ENCODE data around the gene FNDC3B.
A peak's percentile ranks its signal among the peaks of the same experiment; 100 is the strongest.

Gene FNDC3B

DNA sequence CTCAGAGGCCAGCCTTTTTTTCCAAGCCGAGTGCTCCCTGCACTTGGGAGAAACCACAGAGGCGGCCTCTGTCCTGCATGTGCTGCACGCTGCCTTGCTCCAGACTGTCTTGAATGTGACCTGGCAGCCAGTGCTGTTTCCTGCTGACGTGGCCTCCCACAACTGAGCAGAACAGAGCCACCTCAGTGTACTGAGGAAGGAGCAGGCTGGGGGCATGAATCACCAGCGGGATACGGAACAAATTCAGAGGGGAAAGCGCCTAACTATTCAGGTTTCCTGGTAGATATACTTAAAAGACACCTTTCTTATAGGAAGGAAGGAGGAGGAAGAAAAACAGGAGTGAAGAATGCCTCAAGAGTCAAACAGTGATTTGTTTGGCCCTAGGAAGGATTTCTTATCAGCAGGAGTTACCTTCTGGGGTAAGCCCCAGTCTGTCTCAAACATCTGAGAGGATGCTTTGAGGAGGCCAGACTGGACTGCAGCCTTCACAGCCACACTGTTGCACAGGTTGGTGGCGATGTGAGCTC is 114.0 kb downstream of the FNDC3B start:
- FAIRE-seq = no peak

DNA sequence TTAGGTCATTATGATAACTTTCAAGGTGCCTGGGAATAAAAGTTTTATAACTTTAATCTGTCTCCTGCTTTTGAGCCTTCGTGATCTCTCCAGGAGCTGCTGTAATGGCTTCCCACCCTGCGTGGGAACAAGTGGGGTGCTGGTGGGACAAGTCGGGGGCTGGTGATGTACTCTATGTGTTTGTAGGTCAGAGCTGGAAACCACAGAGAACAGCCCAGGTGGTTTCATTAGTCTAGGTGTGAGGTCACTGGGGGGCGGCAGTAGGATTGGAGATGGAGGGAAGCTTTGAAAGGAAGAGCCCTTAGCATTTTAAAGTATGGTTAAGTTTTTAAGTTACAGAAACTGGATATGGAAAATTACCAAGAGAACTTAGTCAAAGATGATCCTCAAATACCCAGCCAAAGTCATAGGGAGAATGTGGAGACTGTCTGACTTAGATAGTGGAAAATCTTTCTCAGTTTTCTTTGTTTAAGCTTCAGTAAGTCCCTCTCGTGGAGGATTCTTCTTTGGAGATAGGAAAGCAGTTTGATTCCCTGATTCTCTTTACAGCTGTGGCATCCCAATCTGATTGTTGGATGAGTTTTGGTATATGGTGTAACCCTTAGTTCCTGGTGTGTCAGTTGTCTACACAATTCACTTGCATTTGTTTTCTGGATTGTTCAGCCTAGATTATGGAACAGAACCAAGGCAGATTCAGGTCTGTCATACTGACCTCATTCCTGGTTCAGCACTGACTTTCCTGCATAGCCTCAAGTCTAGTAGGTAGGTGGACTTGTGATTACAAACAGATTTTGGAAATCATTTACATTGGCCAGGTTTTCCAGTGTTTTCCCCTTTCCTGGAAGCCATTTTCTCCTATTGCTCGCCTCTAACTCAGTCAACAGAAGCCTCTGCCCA is 115.6 kb downstream of the FNDC3B start:
- no peak for FAIRE-seq

DNA sequence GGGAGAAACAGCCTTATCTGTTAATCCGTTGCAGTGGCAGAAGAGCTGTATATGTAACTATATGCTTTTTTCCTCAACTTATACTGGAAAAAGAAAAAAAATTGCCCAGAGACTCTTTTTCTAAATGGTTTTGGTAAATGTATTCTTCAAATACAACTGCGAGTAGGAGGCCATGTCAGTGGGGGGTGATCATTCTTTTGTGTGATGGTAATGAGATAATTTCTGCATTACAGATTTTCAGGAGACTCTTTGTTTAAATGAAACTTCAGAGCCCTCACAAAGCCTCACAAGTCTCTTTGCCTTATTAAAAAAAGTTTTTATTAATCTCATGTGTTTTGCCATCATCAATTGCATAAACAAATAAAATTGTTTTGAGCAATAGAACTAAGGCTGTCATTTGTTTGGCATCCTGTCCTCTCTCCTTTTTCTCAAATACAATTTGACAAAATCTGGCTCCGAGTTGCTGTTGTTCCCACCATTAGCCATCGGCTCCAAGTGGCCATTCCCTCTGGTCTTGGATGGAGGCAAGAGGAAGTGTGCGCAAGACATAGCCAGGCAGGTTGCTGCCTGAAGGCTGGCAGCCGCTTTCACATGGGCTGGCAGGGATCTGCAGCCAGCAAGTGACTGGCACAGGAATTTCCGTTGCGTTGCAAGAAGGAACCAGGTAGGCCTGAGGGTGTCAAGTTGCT is 116.7 kb downstream of the FNDC3B start:
- FAIRE-seq = no peak

DNA sequence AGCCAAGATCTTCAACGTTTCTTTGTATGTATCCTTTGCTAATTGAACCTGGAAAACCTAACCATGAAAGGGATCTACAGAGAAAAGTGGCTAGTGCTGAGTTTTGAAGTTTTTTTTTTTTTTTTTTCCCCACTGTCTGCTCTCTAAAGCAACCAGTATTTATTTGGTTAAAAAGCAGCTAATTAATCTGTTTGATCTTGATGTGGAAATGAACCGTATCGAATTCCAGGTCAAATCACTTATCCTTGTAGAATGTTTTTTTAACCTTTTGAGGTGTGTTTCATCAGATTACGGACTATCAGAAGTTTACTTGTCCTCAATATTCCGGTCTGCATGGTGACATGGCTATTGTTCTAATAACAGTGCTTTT is 117.2 kb downstream of the FNDC3B start:
- peak; percentile 53 for FAIRE-seq

DNA sequence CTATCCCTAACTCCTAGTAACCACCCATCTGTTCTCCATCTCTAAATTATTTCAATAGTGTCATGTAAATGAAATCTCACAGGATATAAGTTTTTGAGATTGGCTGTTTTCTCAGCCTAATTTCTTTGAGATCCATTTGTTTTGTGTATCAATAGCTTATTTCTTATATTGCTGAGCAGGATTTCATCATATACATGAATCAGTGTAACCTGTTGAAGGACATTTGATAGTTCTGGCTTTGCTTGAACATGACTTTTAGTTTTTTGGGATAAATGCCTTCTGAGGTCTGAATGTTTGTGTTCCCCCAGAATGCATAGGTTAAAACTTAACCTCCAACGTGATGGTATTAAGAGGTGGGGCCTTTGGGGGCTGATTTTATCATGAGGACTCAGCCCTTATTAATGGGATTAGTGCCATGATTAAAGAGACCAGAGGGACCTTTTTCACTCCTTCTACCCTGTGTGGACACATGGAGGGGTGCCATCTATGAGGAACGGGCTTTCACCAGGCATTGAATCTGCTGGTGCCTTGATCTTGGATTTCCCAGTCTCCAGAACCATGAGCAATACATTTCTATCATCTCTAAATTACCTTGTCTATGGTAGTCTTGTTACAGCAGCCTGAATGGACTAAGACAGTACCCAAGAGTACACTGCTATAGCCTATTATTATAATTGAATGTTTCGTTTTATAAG is 118.3 kb downstream of the FNDC3B start:
- FAIRE-seq = no peak

DNA sequence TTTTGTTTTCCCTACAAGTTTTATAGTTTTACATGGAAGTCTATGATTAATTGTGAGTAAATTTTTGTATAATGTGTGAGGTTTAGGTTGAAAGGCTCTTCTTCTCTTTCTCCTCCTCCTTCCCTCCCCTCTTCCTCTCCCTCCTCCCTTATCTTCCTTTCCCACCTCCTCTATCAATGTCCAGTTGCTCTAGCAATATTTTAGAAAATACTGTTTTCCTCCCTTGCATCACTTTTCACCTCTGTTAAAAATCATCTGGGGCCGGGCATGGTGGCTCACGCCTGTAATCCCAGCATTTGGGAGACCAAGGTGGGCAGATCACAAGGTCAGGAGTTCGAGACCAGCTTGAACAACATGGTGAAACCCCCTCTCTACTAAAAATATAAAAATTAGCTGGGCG is 119.4 kb downstream of the FNDC3B start:
- FAIRE-seq = no peak

DNA sequence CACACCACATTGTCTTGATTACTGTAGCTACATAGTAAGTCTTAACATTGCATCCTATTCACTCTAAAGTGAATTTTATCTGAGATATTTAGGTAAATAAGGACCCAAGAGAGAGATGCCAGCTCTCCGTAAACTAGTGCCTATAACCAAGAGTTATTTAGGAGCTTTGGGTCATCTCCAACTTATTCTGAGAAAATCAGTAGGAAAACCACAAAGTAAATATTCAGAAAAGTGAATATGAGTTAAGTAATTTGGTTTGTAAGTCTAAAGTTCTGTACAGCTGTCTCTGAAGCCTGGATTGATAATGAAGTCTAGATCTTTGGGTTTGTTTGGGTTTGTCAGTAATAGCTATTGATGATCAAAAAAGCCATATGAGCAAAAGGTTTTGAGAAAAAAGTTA is 120.0 kb downstream of the FNDC3B start:
- no peak for FAIRE-seq

DNA sequence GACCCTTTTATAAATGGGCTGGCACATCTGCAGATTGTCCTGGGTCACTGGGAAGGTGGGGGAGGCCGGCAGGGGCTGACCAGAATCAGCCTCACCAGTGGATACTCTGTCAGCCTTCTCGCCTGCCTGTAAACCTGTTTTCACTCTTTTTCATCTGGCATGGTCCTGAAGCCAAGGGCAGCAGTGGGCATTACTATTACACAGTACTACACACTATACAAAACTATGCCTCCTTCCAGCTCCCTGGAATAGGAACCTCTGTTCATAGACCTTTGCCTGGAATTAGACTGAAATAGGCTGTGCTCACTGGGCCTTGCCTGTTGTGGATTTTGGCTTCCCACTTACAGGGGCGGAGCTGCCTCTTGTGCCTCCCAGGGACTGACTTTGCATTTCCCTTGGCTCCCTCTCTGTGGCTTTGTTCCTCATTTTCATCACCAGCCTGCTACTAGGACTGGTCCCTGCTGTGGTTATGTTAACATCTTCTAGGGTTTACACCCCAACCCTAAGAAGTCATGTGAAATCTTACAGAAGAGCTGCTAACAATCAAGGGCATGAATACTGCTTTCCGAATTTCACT is 120.7 kb downstream of the FNDC3B start:
- FAIRE-seq = no peak

DNA sequence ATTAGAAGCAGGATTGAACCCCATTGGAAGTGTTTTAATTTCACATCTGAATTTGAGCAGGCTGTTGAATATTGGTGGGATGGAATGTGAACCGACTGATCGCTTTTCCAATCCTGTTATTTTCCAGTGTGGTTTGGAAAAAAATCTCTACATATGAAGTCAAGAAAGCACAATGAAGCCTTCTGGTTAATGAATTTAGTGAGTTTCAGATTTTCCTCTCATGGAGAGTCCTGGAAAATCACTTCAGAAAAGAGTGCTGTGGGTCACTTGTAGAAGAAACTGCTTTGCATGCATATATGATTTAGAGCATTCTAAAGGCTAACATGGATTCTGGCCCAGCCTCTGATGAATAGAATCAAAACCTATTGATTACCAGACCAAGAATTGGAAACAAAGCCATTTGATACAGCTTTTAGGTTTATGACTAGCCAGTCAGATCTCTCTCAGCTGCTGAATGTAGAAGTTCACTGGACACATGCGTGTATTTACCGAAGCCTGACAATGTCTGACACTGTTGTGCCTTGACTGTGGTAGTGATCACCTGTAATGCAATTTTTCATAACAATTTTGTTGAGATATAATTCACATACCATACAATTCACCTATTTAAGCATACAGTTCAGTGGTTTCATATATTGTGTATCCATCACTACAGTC is 121.9 kb downstream of the FNDC3B start:
- no peak for FAIRE-seq

DNA sequence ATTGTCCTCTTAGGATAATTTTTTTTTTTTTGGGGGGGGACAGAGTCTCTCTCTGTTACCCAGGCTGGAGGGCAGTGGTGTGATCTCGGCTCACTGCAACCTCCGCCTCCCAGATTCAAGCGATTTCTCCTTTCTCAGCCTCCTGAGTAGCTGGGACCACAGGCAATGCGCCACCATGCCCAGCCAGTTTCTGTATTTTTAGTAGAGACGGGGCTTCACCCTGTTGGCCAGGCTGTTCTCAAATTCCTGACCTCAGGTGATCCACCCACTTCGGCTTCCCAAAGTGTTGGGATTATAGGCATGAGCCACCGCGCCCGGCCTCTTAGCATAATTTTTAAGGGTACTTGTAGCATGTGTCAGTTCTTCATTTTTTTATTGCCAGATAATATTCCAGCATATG is 122.6 kb downstream of the FNDC3B start:
- FAIRE-seq = no peak

DNA sequence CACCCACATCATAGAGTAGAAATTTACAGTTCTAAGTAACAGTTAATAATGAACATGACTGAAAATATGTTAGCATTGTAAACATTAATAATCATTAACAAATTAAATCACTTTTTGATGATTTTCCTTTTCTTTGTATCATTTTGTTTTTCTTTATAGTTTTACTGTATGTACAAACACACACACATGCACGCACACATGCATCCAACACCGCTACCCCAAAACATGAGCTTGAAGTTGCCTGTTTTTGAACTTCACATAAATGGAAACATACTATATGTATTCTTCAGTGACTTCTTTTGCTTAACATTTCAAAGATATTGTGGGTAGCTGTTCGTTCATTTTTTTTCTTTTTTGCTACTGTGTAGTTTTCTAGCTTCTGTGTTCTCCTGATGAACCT is 123.9 kb downstream of the FNDC3B start:
- no peak for FAIRE-seq

DNA sequence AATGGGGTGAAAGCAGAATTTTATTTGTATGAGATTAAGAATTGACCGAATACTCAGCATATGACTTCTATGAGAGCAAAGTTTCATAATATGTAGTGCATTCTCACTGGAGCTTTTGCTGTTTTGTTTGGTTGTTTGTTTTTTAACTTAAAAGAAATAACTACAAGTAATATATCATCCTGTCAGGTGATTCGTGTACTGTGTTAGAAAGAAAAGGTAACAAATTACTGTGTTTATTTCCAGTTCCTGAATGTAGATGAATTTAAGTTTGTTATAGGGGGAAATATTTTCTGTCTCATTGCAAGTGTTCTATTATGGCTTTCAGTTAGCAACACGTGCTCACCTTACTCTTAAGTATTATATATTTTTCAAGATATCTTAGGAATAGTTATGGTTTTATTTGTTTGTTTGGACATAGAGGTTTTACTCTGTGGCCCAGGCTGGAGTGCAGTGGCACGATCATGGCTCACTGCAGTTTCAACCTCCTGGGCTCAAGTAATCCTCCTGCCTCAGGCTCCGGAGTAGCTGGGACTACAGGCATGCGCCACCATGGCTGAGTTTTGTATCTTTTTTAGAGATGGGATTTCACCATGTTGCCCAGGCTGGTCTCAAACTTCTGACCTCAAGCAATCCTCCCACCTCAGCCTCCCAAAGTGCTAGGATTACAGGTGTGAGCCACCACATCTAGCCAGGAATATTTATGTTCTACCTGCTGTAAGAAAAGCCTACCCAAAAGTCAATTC is 125.4 kb downstream of the FNDC3B start:
- no peak for FAIRE-seq

DNA sequence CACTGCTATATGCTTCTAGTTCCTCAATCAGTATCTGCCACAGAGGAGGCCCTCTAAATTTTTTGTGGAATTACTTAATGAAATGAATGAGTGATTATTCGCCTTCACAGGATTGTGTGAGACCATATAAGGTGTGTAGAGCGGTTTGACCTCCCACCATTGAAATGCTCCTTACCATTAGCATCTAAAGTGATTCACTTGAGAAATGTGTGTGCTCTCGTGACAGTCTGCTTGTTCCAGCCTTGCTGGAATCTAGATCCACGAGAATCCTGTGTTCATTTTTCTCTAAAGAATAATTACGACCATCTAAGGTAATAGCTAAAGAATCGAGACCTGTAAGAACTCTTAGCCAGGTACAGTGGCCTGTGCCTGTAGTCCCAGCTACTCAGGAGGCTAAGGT is 126.9 kb downstream of the FNDC3B start:
- FAIRE-seq = no peak

DNA sequence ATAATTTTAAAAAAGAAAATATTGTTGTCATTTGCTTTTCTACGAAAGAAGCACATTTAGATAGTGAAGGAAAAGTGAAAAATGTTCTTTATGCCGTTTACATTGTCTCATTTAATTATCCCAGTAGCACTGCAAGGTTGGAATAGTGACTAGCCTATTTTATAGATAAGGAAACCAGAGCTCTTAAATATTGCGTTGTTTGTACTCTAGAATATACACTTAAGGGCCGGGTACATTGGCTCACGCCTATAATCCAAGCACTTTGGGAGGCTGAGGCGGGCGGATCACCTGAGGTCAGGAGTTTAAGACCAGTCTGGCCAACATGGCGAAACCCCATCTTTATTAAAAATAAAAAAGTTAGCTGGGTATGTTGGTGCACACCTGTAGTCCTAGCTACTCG is 127.5 kb downstream of the FNDC3B start:
- FAIRE-seq = no peak

DNA sequence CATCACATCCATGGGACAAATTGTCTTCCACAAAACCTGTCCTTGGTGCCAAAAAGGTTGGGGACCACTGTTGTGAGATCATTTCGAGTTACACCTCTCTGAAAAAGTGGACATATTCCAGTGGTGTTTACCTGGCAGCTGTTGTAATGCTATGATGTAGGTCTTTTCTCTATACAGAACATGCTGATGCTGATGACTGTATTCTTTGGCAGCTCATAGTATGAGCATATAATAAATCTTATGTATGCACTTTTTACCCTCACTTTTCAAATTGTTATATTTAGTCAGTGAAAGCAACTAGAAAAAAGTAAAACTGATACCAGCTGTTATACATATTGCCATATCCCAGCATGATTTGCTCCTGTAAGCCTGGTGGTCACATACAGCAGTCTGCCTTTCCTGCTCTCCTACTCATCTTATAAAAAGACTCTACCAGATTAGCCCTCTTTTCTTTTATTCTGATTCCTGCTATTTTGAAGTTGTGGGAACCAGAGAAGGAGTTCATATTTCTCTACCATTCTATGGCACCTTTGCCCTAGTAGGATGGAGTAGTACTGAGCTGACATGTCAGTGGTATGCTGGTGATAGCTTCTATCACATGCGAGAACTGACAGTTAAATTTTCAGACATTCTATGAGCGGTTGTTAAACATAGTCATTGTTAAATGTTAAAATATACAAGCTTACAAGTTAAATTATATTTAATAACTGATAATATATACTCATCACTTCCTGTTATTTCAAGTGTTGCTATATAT is 128.7 kb downstream of the FNDC3B start:
- no peak for FAIRE-seq

DNA sequence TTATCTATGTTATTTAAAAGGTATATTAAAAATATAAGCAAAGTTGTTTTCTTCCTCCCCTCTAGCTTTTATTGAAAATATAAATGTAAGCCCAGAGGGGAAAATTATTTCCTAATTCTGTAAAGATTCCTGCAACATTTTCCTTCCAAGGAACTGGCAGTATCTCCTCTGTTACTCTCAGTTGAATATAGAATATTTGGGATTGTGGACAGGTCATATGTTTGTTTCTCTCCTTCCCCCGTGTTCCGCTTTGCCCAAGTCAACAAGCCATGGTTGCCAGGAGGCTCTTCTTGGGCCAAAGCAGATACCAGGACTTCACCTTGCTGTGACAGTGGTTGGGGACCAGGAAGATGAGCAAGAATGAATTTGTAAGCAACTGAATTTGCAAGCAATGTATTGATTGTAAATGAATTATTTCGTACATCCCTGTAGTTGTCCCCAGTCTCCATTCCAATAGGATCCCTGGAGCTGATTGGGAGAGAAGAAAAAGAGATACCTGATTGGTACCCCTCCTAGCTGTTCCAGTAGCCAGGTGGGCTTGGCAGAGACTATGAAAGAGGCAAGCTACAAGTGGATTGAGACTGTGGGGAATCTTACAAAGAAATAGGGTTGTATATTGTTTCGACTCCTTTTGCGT is 130.8 kb downstream of the FNDC3B start:
- FAIRE-seq = no peak

DNA sequence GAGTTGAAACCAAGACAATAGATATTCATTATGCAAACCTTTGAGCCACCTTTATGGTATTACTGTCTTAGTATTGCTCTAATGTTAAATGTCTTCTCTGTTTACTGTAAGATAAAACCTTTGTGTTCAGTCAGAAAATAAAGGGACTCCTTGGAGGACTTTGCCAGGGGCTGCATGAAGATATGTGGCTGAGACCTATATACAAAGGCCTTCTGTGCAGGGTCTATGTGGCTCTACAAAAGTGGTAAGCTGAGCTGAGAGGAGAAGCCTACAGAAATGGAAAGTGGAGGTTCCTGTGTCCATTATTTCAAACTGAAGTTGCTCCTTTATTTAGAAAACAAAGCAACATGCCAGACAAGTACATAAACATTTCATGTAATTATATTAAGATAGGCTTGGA is 131.5 kb downstream of the FNDC3B start:
- FAIRE-seq = no peak

DNA sequence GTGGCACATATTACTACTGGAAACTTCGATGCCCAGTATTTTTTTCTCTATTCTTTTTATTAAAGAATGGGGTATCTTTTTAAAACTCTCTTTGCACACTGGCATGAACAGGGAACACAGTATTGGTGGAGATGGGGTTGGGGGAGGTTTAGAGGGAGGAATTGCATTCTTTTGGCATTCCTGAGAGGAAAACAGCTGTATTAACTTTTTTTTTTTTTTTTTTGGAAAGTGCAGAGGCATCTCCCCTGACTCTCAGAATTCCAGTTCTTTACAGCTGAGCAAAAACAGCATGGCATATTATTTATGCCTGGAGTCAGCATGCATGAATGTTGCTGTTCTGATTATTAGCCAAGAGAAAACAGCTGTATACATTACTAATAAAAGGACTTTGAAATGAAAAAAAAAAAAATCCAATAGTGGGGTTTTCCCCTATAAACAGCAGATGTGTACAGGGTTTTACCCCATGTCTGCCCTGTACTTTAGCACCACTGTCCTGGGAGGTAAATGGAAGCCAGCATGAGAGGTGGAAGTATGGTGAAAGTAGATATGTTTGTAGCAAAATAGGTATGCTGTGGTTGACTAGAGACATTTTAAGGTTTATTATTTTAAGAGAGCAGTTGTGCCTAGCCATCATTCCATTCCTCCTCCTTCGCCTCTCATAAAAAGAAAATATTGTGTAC is 132.2 kb downstream of the FNDC3B start:
- FAIRE-seq = no peak

DNA sequence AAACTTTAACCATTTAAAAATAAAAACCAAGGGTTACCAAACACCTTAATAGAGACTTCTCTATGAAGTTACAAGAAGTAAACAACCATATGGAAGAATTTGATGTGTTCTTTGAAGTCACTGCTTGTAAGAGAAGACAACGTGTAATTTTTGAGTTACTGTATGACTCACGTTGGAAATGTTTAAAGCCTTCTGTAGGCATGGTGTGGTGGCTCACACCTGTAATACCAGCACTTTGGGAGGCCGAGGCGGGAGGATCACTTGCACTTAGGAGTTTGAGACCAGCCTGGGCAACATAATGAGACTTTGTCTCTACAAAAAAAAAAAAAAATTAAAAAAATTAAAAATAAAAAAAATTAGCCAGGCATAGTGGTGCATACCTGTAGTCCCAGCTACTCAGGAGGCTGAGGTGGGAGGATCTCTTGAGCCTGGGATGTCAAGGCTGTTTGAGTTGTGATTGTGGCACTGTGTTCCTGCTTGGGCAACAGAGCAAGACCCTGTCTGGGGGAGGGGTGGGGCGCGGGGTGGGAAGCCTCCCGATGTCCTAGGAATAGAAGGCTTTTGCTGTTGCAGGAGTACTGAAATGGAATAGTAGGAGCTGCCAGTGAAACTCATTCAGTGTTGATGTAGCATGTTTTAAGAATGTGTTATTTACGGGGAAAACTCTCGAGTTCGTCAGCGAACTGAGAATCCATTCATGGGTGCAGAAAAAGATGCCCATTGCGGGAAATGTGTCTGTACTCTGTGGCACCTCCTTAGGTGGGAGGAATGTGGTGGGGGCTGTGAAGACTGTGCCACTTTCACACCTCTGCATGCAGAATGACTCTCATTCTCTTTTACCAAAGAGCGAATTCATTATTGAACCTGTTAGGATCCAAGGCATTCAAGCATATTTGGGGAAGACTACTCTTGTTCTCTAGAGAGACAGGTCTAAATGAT is 134.2 kb downstream of the FNDC3B start:
- FAIRE-seq = no peak

Data from endometrium (tissue), 2 donors.